Common myeloid progenitor, CD34-positive (primary cell): ENCODE measurements around the gene BMP6.

Experiments
- CTCF ChIA-PET: fragments of 350-600 bp; sonication (Branson Sonifier 250); formaldehyde crosslinking; loops from one replicate; lab custom pipeline; 2021; ENCODE audit warnings: antibody characterized with exemption; lab: Charles Lee
- POLR2A ChIA-PET: fragments of 350-600 bp; sonication (Branson Sonifier 250); formaldehyde crosslinking; loops from one replicate; lab custom pipeline; 2021; ENCODE audit warnings: antibody characterized with exemption; lab: Charles Lee
- DNase-seq, 3 donors: peaks; one replicate each; pipeline versions ENCODE4 v3.0.0 to v3.0.0-alpha.2; 2013
- H3K27ac ChIP-seq, 2 experiments: 1 replicate in 1 of 2; 2 replicates in 1 of 2; pipeline ENCODE4 v1.7.0; 2013; ENCODE audit warnings: inconsistent platforms in 2 of 2, low read length in 2 of 2, mild to moderate bottlenecking in 2 of 2, low read depth in 1 of 2, moderate library complexity in 1 of 2; ENCODE audit not compliant: severe bottlenecking in 2 of 2, insufficient read depth in 1 of 2, poor library complexity in 1 of 2
- H3K27me3 ChIP-seq, 5 experiments: replicated peaks in 2 of 5; 1 replicate in 3 of 5; 2 replicates in 2 of 5; pipeline versions ENCODE4 v1.6.1 to v1.7.0; 2013; ENCODE audit warnings: low read length in 4 of 5, mild to moderate bottlenecking in 2 of 5, moderate library complexity in 2 of 5, inconsistent platforms in 1 of 5; ENCODE audit not compliant: insufficient read depth in 5 of 5, control insufficient read depth in 4 of 5
- H3K36me3 ChIP-seq, 4 experiments: 1 replicate in 2 of 4; 2 replicates in 2 of 4; pipeline versions ENCODE4 v1.6.1 to v1.7.0; 2013; ENCODE audit warnings: low read length in 3 of 4, control low read depth in 1 of 4, mild to moderate bottlenecking in 1 of 4; ENCODE audit not compliant: control insufficient read depth in 4 of 4, insufficient read depth in 4 of 4
- H3K4me1 ChIP-seq, 4 experiments: 1 replicate in 3 of 4; 2 replicates in 1 of 4; pipeline versions ENCODE4 v1.6.1 to v1.7.1; 2013; ENCODE audit warnings: low read length in 3 of 4, mild to moderate bottlenecking in 3 of 4, control low read depth in 1 of 4, inconsistent platforms in 1 of 4, moderate library complexity in 1 of 4; ENCODE audit not compliant: control insufficient read depth in 4 of 4, insufficient read depth in 4 of 4; ENCODE audit errors: control extremely low read depth in 1 of 4
- H3K4me3 ChIP-seq, 7 experiments: 1 replicate in 4 of 7; 2 replicates in 3 of 7; pipeline versions ENCODE4 v1.5.1 to v1.7.0; 2013; ENCODE audit warnings: mild to moderate bottlenecking in 7 of 7, low read length in 6 of 7, moderate library complexity in 6 of 7, inconsistent platforms in 2 of 7, low read depth in 2 of 7, control low read depth in 1 of 7; ENCODE audit not compliant: insufficient read depth in 4 of 7, control insufficient read depth in 1 of 7; ENCODE audit errors: extremely low read depth in 1 of 7
- H3K9me3 ChIP-seq, 5 experiments: 1 replicate in 4 of 5; 2 replicates in 1 of 5; pipeline versions ENCODE4 v1.6.1 to v1.7.1; 2013; ENCODE audit warnings: low read length in 4 of 5, mild to moderate bottlenecking in 2 of 5, inconsistent platforms in 1 of 5, low read depth in 1 of 5, moderate library complexity in 1 of 5; ENCODE audit not compliant: control insufficient read depth in 4 of 5, insufficient read depth in 2 of 5; ENCODE audit errors: control extremely low read depth in 1 of 5
- WGBS: methylation state at CpG from one replicate; pipeline ENCODE4 v1.1.5; 2013; ENCODE audit not compliant: insufficient coverage; 5-methylcytosine and 5-hydroxymethylcytosine counted together

BMP6 gene

GRCh38 chr6:7784706-7785105 is 58.8 kb downstream of the BMP6 start:
- no peak overlapping the region for H3K27ac ChIP-seq
- H3K9me3 ChIP-seq: no peaks in the 10 kb centered on the region
- H3K4me1 ChIP-seq: no peaks in the 10 kb centered on the region
- peak in 2 of 3 donors; percentile 7 to 17 for DNase-seq
- H3K4me3 ChIP-seq: no peak overlapping the region
- 100% methylated on average over 1 of the region's 2 CpGs for WGBS
- ChIA-PET POLR2A (no interaction called here), CTCF (interaction anchor here (1.8 kb wide), 1 partner anchor 208 kb away, joined by 6 read pairs; no protein-coding TSS in a partner anchor)
- H3K27me3 ChIP-seq: peaks cover 0 to 2% (median 0%) of the 10 kb centered on the region in 5 experiments
- no peaks in the 10 kb centered on the region for H3K36me3 ChIP-seq

- H3K4me3 ChIP-seq: no peak overlapping the region
- no peak overlapping the region for H3K27ac ChIP-seq
- CTCF ChIA-PET: interaction anchor here (0.7 to 1.8 kb wide), 3 partner anchors 59 to 207 kb away, joined by 4 to 6 read pairs (median 4); partner anchors contain the start of gene BMP6
- H3K9me3 ChIP-seq: no peaks in the 10 kb centered on the region
- H3K36me3 ChIP-seq: no peaks in the 10 kb centered on the region
- POLR2A ChIA-PET: no interaction called here
- DNase-seq: no peak
- H3K27me3 ChIP-seq: peaks cover 0 to 2% (median 0%) of the 10 kb centered on the region in 5 experiments
- H3K4me1 ChIP-seq: no peaks in the 10 kb centered on the region
- WGBS: 100% methylated on average over 4 of the region's 7 CpGs
Observed at GRCh38 chr6:7785243-7786035, 59.5 kb downstream of the BMP6 start.

- H3K4me1 ChIP-seq: no peaks in the 10 kb centered on the region
- POLR2A ChIA-PET: no interaction called here
- no peak for DNase-seq
- H3K27me3 ChIP-seq: peaks cover 0 to 2% (median 0%) of the 10 kb centered on the region in 5 experiments
- no peak overlapping the region for H3K27ac ChIP-seq
- CTCF ChIA-PET: interaction anchor here (0.7 to 1.8 kb wide), 3 partner anchors 60 to 207 kb away, joined by 4 to 6 read pairs (median 4); partner anchors contain the start of gene BMP6
- H3K9me3 ChIP-seq: no peaks in the 10 kb centered on the region
- no peaks in the 10 kb centered on the region for H3K36me3 ChIP-seq
- no peak overlapping the region for H3K4me3 ChIP-seq
- whole genome bisulfite sequencing: no CpG with 5 or more reads among the region's 3 CpGs
Observed at GRCh38 chr6:7786214-7786661, 60.3 kb downstream of the BMP6 start.

GRCh38 chr6:7787137-7787608 is 61.3 kb downstream of the BMP6 start:
- no peaks in the 10 kb centered on the region for H3K9me3 ChIP-seq
- WGBS: 100% methylated on average over 4 of the region's 5 CpGs
- ChIA-PET POLR2A (no interaction called here), CTCF (no interaction called here)
- H3K4me1 ChIP-seq: no peaks in the 10 kb centered on the region
- DNase-seq: no peak
- H3K36me3 ChIP-seq: no peaks in the 10 kb centered on the region
- peaks cover 0 to 2% (median 0%) of the 10 kb centered on the region in 5 experiments for H3K27me3 ChIP-seq
- no peak overlapping the region for H3K27ac ChIP-seq
- no peak overlapping the region for H3K4me3 ChIP-seq

GRCh38 chr6:7787731-7788130 is 61.8 kb downstream of the BMP6 start:
- no peaks in the 10 kb centered on the region for H3K4me1 ChIP-seq
- no peaks in the 10 kb centered on the region for H3K36me3 ChIP-seq
- 100% methylated on average over 1 of the region's 2 CpGs for WGBS
- POLR2A ChIA-PET: no interaction called here
- H3K4me3 ChIP-seq: no peak overlapping the region
- H3K9me3 ChIP-seq: no peaks in the 10 kb centered on the region
- CTCF ChIA-PET: no interaction called here
- DNase-seq: no peak
- H3K27me3 ChIP-seq: peaks cover 0 to 2% (median 0%) of the 10 kb centered on the region in 5 experiments
- H3K27ac ChIP-seq: no peak overlapping the region

- Histone ChIP-seq H3K4me3 (no peak overlapping the region), H3K27me3 (no peaks in the 10 kb centered on the region), H3K9me3 (no peaks in the 10 kb centered on the region), H3K4me1 (no peaks in the 10 kb centered on the region), H3K36me3 (no peaks in the 10 kb centered on the region), H3K27ac (no peak overlapping the region)
- no peak for DNase-seq
- 100% methylated on average over 2 of the region's 2 CpGs for WGBS
- POLR2A ChIA-PET: no interaction called here
- CTCF ChIA-PET: no interaction called here
Observed at GRCh38 chr6:7794509-7794908, 68.6 kb downstream of the BMP6 start.

GRCh38 chr6:7797386-7797785 is 71.5 kb downstream of the BMP6 start:
- no CpG with 5 or more reads among the region's 2 CpGs for WGBS
- Histone ChIP-seq H3K4me1 (no peaks in the 10 kb centered on the region), H3K27me3 (no peaks in the 10 kb centered on the region), H3K4me3 (no peak overlapping the region), H3K27ac (no peak overlapping the region), H3K9me3 (no peaks in the 10 kb centered on the region), H3K36me3 (no peaks in the 10 kb centered on the region)
- CTCF ChIA-PET: no interaction called here
- POLR2A ChIA-PET: no interaction called here
- no peak for DNase-seq
